ENCODE measurements around the gene MVP. TPM values are rescaled to one million over a fixed set of nuclear protein-coding genes. Genes with fewer than 3 reads are reported as not detected.
"Not testable (repeated sequence)": the region's sequence is repeated elsewhere in the genome, so short reads cannot be mapped to it uniquely, and the experiment has no call there.

The MVP gene
- total and polyA plus RNA-seq, 9 donors = 14.5 to 30.0 (median 19.6) TPM

DNA sequence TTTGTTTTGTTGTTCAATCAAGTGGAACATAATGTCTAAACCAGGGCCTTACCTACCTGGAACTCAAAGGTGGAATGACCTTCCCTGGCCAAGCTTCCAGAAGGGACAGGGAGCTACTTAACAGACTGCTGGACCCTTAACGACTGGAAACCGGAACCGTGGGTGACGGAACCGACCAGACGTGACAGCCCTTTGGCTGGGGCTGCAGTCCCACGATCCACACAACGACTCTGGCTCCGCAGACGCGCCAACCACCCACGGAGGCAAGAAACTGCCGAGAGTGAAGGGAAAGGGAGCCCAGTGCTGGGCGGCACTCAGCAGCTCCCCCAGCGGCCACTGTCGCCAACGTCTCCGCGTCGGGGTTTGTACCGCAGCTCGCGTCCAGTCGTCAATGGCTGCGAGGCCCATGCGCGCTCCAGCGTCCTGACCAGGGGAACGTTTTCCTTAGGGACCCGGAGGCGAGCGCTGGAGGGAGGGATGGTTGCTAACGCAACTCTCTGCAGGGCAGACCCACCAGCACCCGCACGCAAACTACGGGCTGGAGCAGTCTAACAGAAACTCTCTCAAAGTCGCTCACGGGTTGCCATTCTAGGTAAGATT is 35.3 kb upstream of the MVP start:
- 5% methylated on average over 21 of the region's 38 CpGs for WGBS (ENCODE audit: insufficient coverage)
- Histone ChIP-seq H3K27me3 (ENCODE audit: control insufficient read depth, insufficient read depth, low read length) (peaks cover 10% of the 10 kb centered on the region), H3K27ac (ENCODE audit: low read length) (no peak overlapping the region), H3K4me1 (ENCODE audit: control insufficient read depth, insufficient read depth, low read length) (peaks cover 5% of the 10 kb centered on the region), H3K4me3 (ENCODE audit: low read length) (no peak overlapping the region), H3K36me3 (ENCODE audit: control insufficient read depth, insufficient read depth, low read length) (no peaks in the 10 kb centered on the region), H3K9me3 (replicated peaks; ENCODE audit: control insufficient read depth, low read depth, low read length) (no peaks in the 10 kb centered on the region)
- DNase-seq = peak; percentile 63

DNA sequence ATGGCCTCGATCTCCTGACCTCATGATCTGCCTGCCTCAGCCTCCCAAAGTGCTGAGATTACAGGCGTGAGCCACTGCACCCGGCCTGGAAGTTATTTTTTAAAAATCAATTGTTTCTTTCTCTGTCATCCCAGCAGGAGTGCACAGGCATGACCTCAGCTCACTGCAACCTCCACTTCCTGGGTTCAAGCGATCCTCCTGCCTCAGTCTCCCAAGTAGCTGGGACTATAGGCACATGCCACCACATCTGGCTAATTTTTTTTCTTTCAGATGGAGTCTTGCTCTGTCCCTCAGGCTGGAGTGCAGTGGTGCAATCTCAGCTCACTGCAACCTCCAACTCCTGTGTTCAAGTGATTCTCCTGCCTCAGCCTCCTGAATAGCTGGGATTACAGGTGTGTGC is 33.1 kb upstream of the MVP start:
- DNase-seq; H3K27ac ChIP-seq (ENCODE audit: low read length); H3K4me3 ChIP-seq (ENCODE audit: low read length); H3K36me3 ChIP-seq (ENCODE audit: control insufficient read depth, insufficient read depth, low read length); H3K27me3 ChIP-seq (ENCODE audit: control insufficient read depth, insufficient read depth, low read length); H3K9me3 ChIP-seq (replicated peaks; ENCODE audit: control insufficient read depth, low read depth, low read length): not testable (repeated sequence)
- H3K4me1 ChIP-seq (ENCODE audit: control insufficient read depth, insufficient read depth, low read length) = peaks cover 17% of the 10 kb centered on the region
- WGBS (ENCODE audit: insufficient coverage) = 83% methylated on average over 2 of the region's 4 CpGs

DNA sequence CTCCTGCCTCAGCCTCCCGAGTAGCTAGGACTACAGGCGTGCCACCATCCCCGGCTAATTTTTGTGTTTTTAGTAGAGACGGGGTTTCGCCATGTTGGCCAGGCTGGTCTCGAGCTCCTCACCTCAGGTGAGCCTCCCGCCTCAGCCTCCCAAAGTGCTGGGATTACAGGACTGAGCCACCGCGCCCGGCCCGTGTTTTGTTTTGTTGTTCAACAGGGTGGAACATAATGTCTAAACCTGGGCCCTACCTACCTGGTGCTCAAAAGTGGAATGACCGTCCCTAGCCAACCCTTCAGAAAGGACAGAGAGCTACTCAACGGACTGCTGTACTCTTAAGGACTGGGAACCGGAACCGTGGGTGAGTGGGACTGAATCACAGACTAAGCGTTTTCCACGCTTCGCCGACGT is 30.5 kb upstream of the MVP start:
- H3K36me3 ChIP-seq (ENCODE audit: control insufficient read depth, insufficient read depth, low read length) = peaks cover 2% of the 10 kb centered on the region
- WGBS (ENCODE audit: insufficient coverage) = 54% methylated on average over 15 of the region's 20 CpGs
- H3K9me3 ChIP-seq (replicated peaks; ENCODE audit: control insufficient read depth, low read depth, low read length) = no peaks in the 10 kb centered on the region

DNA sequence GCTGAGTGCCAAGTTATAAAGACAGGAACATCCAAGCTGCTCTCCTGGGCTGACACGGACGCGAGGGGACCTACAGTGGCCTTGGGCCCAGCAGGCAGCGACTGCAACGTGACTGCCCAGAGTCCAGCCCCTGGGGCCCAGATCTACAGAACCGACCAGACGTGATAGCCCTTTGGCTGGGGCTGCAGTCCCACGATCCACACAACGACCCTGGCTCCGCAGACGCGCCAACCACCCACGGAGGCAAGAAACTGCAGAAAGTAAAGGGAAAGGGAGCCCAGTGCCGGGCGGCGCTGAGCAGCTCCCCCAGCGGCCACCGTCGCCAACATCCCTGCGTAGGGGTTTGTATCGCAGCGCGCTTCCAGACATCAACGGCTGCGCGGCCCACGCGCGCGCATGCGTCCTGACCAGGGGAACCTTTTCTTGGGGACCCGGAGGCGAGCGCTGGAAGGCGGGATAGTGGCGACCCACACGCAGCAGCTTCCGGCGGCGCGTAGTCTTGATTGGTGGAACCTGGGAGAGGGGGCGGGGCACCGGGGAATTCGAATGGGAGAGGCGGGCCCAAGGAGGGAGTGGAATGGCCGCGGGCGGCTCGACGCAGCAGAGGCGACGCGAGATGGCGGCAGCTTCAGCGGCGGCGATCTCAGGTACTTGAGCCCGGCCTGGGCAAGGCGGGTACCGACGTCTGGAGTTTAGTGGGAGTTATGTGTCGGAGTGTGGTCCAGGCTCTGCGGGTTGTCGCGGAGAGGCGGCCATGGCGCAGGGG is 29.9 kb upstream of the MVP start, which contains the start of gene KIF22:
Gene KIF22, plus strand, starts transcription at position 569 of the 766 bp plus-strand sequence. Its CDS starts 9 bp downstream, at position 578.
- H3K4me1 ChIP-seq (ENCODE audit: control insufficient read depth, insufficient read depth, low read length) = peaks cover 20% of the 10 kb centered on the region
- peak; percentile 100 for DNase-seq
- 2% methylated on average over 63 of the region's 67 CpGs for WGBS (ENCODE audit: insufficient coverage)
- H3K9me3 ChIP-seq (replicated peaks; ENCODE audit: control insufficient read depth, low read depth, low read length) = no peaks in the 10 kb centered on the region
- peaks cover 8% of the 10 kb centered on the region for H3K36me3 ChIP-seq (ENCODE audit: control insufficient read depth, insufficient read depth, low read length)
- peak within 1 kb of the TSS; percentile 96 for H3K4me3 ChIP-seq (ENCODE audit: low read length)
- peaks cover 2% of the 10 kb centered on the region for H3K27me3 ChIP-seq (ENCODE audit: control insufficient read depth, insufficient read depth, low read length)
- H3K27ac ChIP-seq (ENCODE audit: low read length) = peak within 1 kb of the TSS; percentile 91

More for the DNA sequence above, 30.5 kb upstream of the MVP start:
- DNase-seq = no peak
- Histone ChIP-seq H3K27ac (ENCODE audit: low read length) (peak overlapping the region; percentile 91), H3K4me1 (ENCODE audit: control insufficient read depth, insufficient read depth, low read length) (peaks cover 20% of the 10 kb centered on the region), H3K27me3 (ENCODE audit: control insufficient read depth, insufficient read depth, low read length) (peaks cover 2% of the 10 kb centered on the region), H3K4me3 (ENCODE audit: low read length) (peak overlapping the region; percentile 96)

DNA sequence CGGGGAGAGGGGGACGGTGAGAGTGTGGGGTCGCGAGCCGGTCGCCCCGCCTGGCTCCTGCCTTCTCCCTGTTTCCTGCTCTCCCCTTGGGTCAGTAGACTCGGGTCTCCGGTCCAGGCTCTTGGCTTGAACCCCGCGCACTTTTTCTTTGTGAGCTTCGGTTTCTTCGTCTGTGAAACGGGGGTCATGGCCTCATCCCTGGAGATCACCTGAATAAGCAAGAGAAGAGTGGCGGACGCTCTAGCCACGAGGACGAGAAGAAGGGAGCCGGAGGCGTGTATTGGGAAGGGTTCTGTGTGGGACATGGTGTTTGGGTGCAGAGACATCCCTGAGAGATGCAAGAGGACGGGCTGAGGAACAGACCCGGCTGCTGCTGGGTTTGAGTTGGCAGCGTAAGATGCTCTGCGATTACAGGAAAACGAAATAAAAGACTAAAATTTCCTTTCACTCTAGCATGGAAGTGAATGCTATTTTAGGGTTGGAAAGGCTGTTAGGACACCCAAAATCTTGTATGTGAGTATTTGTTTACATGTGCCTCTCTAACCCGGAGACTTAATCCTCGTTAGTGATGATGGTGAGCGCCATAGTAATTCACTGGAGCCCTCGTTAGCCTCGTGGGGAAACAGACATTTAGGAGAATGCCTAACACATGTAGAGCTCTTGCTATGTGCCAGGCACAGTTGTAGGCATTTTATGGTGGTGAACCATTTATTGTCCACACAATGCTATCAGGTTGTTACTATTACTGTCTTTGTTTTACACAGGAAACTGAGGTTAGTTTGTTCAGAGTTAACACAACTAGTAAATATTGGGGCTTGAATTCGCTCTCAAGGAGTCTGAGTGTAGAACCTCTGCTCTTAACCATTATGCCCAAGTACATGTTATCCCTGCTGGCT is 29.1 kb upstream of the MVP start:
- Histone ChIP-seq H3K27me3 (ENCODE audit: control insufficient read depth, insufficient read depth, low read length) (no peaks in the 10 kb centered on the region), H3K36me3 (ENCODE audit: control insufficient read depth, insufficient read depth, low read length) (peaks cover 8% of the 10 kb centered on the region), H3K4me1 (ENCODE audit: control insufficient read depth, insufficient read depth, low read length) (peaks cover 20% of the 10 kb centered on the region), H3K27ac (ENCODE audit: low read length) (peak overlapping the region; percentile 72), H3K4me3 (ENCODE audit: low read length) (peak overlapping the region; percentile 96), H3K9me3 (replicated peaks; ENCODE audit: control insufficient read depth, low read depth, low read length) (no peaks in the 10 kb centered on the region)
- DNase-seq = no peak
- WGBS (ENCODE audit: insufficient coverage) = 2% methylated on average over 20 of the region's 31 CpGs

DNA sequence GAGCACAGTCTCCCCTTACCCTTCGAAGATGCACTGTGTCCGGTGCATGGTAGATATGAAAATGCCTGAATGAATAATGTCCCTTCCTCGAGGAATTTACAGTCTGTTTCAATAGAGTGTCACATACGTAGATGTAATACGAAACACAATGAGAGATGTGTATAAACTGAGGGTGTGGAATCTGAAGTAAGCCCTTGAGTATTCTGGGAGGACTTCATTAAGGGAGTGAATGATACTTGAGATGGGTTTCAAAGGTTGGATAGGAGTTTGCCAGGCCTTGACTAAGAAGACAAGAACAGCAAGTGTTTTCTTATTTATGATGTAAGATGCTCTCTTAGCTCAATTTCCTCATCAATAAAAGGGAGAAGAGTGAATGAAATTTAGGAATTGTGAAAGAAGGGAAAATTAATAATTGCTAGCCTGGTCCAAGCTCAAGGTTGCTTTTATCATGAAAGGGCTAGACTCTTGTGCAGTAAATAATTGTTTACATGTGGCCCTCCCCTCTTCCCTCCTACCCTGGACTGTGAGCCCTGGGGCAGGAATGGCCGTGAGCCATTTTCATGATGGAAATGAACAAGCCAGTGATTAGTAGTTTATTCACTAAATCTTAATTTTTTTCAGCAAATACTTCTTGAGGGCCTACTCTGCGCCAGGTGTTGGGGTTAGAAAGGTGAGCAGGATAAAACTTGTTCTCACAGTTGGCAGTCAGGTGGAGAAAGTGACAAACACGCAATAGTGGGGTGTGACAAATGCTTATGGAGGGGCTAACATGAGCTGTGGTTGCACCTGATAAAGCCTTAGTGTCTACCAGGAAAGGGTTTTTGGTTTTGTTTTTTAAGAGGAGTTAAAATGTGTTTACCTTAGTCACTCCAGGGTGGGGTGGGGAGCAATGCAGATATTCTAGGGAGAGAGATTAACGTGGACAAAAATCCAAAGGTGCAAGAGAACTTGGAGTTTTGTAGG is 28.1 kb upstream of the MVP start:
- Histone ChIP-seq H3K27me3 (ENCODE audit: control insufficient read depth, insufficient read depth, low read length) (no peaks in the 10 kb centered on the region), H3K27ac (ENCODE audit: low read length) (no peak overlapping the region), H3K36me3 (ENCODE audit: control insufficient read depth, insufficient read depth, low read length) (peaks cover 17% of the 10 kb centered on the region), H3K4me1 (ENCODE audit: control insufficient read depth, insufficient read depth, low read length) (peaks cover 20% of the 10 kb centered on the region), H3K4me3 (ENCODE audit: low read length) (peak overlapping the region; percentile 96), H3K9me3 (replicated peaks; ENCODE audit: control insufficient read depth, low read depth, low read length) (no peaks in the 10 kb centered on the region)
- DNase-seq = no peak
- WGBS (ENCODE audit: insufficient coverage) = 74% methylated on average over 7 of the region's 9 CpGs

DNA sequence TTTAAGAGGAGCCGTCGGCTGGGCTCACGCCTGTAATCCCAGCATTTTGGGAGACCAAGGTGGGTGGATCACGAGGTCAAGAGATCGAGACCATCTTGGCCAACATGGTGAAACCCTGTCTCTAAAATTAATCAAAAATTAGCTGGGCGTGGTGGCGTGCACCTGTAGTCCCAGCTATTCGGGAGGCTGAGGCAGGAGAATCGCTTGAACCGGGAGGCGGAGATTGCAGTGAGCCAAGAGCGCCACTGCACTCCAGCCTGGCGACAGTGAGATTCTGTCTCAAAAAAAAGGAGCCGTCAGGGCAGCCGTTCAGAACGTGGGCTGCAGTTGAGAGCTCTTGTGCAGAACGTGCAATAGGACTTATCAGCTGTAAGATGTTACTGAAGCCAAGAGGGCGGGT is 27.1 kb upstream of the MVP start:
- H3K4me3 ChIP-seq (ENCODE audit: low read length); H3K9me3 ChIP-seq (replicated peaks; ENCODE audit: control insufficient read depth, low read depth, low read length); DNase-seq; H3K27ac ChIP-seq (ENCODE audit: low read length); H3K27me3 ChIP-seq (ENCODE audit: control insufficient read depth, insufficient read depth, low read length): not testable (repeated sequence)
- 87% methylated on average over 18 of the region's 18 CpGs for WGBS (ENCODE audit: insufficient coverage)
- Histone ChIP-seq H3K36me3 (ENCODE audit: control insufficient read depth, insufficient read depth, low read length) (peaks cover 26% of the 10 kb centered on the region), H3K4me1 (ENCODE audit: control insufficient read depth, insufficient read depth, low read length) (peaks cover 20% of the 10 kb centered on the region)

DNA sequence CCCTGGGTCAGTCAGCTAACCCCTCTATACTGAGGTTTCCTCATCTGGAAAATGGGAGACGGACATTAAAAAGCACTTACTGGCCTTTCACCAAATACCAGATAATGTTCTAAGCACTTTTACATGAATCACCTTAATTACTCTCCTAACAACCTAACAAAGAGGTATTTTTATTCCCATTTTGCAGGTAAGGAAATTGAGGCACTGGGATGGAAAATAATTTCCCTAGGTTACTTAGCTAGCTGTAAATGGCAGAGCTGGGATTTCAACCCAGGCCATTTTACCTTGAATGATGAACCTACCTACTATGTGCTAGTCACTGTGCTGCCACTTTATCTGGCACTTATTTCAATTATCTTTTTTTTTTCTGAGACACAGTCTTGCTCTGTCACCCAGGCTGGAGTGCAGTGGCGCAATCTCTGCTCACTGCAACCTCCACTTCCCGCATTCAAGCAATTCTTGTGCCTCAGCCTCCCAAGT is 26.0 kb upstream of the MVP start:
- DNase-seq = no peak
- 100% methylated on average over 1 of the region's 3 CpGs for WGBS (ENCODE audit: insufficient coverage)
- no peaks in the 10 kb centered on the region for H3K9me3 ChIP-seq (replicated peaks; ENCODE audit: control insufficient read depth, low read depth, low read length)
- H3K4me3 ChIP-seq (ENCODE audit: low read length) = no peak overlapping the region
- peaks cover 37% of the 10 kb centered on the region for H3K36me3 ChIP-seq (ENCODE audit: control insufficient read depth, insufficient read depth, low read length)
- peaks cover 20% of the 10 kb centered on the region for H3K4me1 ChIP-seq (ENCODE audit: control insufficient read depth, insufficient read depth, low read length)
- no peak overlapping the region for H3K27ac ChIP-seq (ENCODE audit: low read length)
- H3K27me3 ChIP-seq (ENCODE audit: control insufficient read depth, insufficient read depth, low read length) = no peaks in the 10 kb centered on the region

DNA sequence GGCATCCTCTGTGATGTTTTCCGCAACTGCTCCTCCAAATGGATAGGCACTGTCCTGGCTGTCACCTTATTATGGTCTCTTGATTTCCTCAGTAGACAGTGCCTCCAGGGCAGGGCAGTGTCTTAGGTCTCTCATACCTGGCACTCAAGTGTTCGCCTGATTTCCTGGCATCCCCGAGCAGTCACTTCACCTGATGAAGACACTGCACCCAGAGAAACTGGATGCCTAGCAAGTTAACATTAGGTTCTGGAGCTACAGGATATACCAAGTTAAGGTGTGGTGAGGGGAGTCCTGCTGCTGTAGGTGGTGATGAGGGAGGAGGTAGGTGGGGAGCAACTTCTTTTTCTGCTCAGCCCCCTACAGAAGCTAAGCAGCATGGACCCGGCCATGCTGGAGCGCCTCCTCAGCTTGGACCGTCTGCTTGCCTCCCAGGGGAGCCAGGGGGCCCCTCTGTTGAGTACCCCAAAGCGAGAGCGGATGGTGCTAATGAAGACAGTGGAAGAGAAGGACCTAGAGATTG is 17.8 kb upstream of the MVP start:
- no peak for DNase-seq
- Histone ChIP-seq H3K4me1 (ENCODE audit: control insufficient read depth, insufficient read depth, low read length) (peaks cover 20% of the 10 kb centered on the region), H3K36me3 (ENCODE audit: control insufficient read depth, insufficient read depth, low read length) (peaks cover 57% of the 10 kb centered on the region), H3K9me3 (replicated peaks; ENCODE audit: control insufficient read depth, low read depth, low read length) (no peaks in the 10 kb centered on the region), H3K27me3 (ENCODE audit: control insufficient read depth, insufficient read depth, low read length) (no peaks in the 10 kb centered on the region), H3K4me3 (ENCODE audit: low read length) (no peak overlapping the region), H3K27ac (ENCODE audit: low read length) (no peak overlapping the region)
- whole genome bisulfite sequencing (ENCODE audit: insufficient coverage) = 78% methylated on average over 5 of the region's 8 CpGs

Data from muscle of leg (tissue), 11 donors.